ENCODE measurements around the gene METAP2.

METAP2 gene

GRCh38 chr12:95513599-95513998 is 39.6 kb downstream of the METAP2 start:
- no peak for DNase-seq (ENCODE audit: low spot score)

GRCh38 chr12:95515197-95515596 is 41.2 kb downstream of the METAP2 start:
- no peak for DNase-seq (ENCODE audit: low spot score)

GRCh38 chr12:95516757-95517156 is 42.8 kb downstream of the METAP2 start:
- DNase-seq (ENCODE audit: low spot score), result no peak

- no peak for DNase-seq (ENCODE audit: low spot score)
Observed at GRCh38 chr12:95517246-95517645, 43.3 kb downstream of the METAP2 start.

GRCh38 chr12:95518944-95519343 is 45.0 kb downstream of the METAP2 start:
- DNase-seq (ENCODE audit: low spot score), result no peak

- DNase-seq (ENCODE audit: low spot score), result no peak
Observed at GRCh38 chr12:95520816-95521215, 46.9 kb downstream of the METAP2 start.

GRCh38 chr12:95522692-95523091 is 48.7 kb downstream of the METAP2 start:
- no peak for DNase-seq (ENCODE audit: low spot score)

GRCh38 chr12:95528431-95528830 is 54.5 kb downstream of the METAP2 start:
- DNase-seq (ENCODE audit: low spot score), result no peak

- no peak for DNase-seq (ENCODE audit: low spot score)
Observed at GRCh38 chr12:95529693-95530225, 55.8 kb downstream of the METAP2 start.

GRCh38 chr12:95532851-95533250 is 58.9 kb downstream of the METAP2 start:
- DNase-seq (ENCODE audit: low spot score), result no peak

GRCh38 chr12:95533985-95534384 is 60.0 kb downstream of the METAP2 start:
- DNase-seq (ENCODE audit: low spot score), result no peak

- DNase-seq (ENCODE audit: low spot score), result no peak
Observed at GRCh38 chr12:95538006-95538405, 64.1 kb downstream of the METAP2 start.

GRCh38 chr12:95538656-95539055 is 64.7 kb downstream of the METAP2 start:
- no peak for DNase-seq (ENCODE audit: low spot score)

GRCh38 chr12:95541436-95541835 is 67.5 kb downstream of the METAP2 start:
- no peak for DNase-seq (ENCODE audit: low spot score)

GRCh38 chr12:95543305-95543704 is 69.4 kb downstream of the METAP2 start:
- no peak for DNase-seq (ENCODE audit: low spot score)

- DNase-seq (ENCODE audit: low spot score), result no peak
Observed at GRCh38 chr12:95544756-95545155, 70.8 kb downstream of the METAP2 start.

GRCh38 chr12:95545303-95545702 is 71.4 kb downstream of the METAP2 start:
- no peak for DNase-seq (ENCODE audit: low spot score)

- no peak for DNase-seq (ENCODE audit: low spot score)
Observed at GRCh38 chr12:95545731-95546490, 72.0 kb downstream of the METAP2 start.

GRCh38 chr12:95546491-95546813 is 72.5 kb downstream of the METAP2 start:
- DNase-seq (ENCODE audit: low spot score), result no peak

GRCh38 chr12:95547522-95548055 is 73.6 kb downstream of the METAP2 start:
- DNase-seq (ENCODE audit: low spot score), result no peak

- DNase-seq (ENCODE audit: low spot score), result no peak
Observed at GRCh38 chr12:95548056-95548538, 74.1 kb downstream of the METAP2 start.

- no peak for DNase-seq (ENCODE audit: low spot score)
Observed at GRCh38 chr12:95548539-95549391, 74.8 kb downstream of the METAP2 start.

All from left forelimb (tissue), 1 donor.